ENCODE data around the gene CABLES2.

CABLES2 gene

DNA sequence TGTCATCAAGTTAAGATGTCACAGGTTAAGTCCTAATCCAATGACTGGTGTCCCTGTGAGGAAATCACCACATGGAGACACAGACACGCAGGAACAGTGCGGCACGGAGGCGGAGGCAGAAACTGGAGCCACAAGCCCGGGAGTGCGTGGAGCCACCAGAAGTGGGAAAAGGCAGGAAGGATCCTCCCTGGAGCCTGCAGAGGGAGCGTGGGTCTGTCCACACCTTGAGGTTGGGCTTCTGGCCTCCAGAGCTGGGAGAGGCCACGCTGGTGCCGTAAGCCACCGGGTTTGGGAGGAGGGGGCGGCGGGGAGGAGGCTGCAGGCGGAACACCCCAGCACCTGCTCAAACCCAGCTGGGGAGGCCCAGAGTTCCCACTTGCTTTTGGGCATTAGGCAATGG is 3.8 kb downstream of the CABLES2 start:
- DNase-seq, result no peak

DNA sequence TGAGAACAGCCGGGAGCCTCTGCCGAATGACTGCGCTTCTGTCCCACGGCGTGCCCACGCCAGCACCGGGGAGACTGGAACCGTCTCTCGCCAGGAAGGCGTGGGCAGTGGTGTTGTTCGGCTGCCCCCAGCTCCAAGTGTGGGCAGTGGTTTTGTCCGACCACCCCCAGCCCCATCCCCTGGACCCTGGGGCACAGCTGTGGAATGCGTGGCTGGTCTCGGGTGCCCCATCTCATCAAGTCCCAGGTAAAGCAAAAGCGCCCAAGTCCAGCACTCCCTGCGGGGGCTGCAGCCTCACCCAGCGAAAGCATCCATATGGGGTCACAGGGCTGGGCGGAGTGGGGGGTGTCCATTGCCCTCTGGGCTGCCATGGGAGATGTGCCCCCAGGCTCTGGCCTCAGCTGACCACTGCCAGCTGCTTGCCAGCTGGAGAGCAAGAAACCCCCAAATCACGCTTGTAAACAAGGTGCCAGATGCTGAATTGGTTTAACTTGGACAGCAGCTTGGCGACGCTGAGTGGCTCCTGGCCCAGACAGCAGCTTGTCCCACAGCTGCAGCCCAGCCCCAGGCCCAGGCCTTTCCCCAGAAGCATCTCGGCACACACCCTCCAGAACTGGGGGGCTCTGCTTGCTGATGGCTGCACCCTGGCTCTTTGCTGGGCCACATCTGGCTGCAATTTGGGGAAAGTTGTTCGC is 4.5 kb downstream of the CABLES2 start:
- DNase-seq, result no peak

DNA sequence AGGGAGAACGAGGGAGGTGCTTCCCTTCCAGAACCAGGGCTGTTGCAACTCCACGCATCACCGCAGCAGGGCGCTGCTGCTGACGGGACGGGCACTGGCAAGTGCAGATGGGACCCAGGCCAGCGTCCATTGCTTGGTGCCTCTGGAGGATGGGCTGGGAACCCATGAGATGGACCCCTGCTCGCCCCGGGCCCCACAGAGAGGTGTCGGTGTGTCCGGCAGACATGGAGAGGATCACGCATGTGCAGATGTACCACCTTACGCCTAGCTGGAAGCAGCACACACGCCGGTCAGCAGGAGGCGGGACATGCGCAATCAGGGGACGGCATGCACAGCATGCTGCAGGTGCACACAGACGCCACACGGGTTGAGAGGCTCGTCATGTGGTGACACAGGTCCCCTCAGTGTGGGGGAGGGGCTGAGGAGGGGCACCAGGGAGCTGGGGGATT is 5.7 kb downstream of the CABLES2 start:
- DNase-seq, result no peak

DNA sequence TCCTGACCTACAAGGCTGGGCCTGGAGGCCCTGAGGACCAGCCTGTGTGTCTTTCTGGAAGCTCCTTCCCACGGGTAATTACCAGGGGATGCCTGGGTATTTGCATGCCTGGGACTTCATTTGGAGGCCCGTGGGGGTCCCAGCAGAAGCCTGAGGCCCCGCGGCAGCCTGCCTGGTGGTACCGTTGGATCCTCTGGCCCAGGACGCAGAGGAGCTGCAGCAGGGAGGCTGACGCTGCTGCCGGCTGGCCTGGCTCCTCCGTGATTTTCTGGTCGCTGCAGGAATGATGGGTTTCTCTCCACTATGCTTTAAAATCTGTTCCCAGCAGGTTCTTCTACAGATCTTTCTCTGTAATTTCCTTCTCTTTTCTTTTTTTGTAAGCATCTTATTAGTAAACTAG is 6.5 kb downstream of the CABLES2 start:
- DNase-seq, result no peak

DNA sequence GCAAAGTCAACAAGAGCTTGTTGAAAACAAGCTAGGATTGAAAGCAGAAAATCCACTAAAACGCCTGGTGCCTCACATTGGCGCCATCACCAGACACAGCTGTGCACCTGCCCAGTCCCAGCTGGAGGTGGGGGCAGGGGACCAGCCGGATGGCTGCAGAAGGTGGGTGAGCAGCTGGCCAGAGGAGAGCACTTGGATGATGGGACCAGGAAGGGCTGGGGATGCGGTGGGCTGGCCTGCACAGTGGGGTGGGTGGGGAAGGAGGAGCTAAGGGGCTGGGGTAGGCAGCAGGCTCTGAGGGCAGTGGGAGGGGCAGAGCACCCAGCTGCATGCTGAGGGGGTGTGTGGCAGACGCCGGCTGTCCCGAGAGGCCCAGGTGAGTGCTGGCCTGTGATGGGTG is 7.1 kb downstream of the CABLES2 start:
- DNase-seq, result no peak

DNA sequence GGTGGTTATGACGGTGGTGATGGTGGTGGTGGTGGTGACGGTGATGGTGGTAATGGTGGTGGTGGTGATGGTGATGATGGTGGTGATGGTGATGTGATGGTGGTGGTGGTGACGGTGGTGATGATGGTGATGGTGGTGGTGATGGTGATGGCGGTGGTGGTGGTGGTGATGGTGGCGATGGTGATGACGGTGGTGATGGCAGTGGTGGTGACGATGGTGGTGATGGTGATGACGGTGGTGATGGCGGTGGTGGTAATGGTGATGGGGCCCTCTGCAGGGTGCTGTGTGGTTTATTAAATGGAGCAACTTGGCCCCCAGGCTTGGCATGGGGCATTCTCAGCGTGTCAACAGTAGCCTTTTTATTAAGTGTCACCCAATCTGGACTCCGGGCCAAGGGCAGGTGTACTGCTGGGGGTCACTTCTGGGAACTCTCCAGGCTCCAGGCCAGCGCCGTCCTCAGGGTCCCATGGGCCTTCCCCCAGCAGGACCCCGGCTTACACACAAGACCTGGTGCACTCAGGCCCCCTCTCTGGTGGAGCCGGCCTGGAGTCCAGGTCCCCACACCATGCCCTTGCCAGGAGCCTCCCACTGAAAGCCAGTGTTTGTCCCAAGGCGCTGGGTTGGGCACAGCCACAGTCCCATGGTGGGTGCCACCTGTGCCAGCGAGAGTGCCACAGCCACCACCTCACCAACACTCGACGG is 8.8 kb downstream of the CABLES2 start:
- DNase-seq, result no peak

DNA sequence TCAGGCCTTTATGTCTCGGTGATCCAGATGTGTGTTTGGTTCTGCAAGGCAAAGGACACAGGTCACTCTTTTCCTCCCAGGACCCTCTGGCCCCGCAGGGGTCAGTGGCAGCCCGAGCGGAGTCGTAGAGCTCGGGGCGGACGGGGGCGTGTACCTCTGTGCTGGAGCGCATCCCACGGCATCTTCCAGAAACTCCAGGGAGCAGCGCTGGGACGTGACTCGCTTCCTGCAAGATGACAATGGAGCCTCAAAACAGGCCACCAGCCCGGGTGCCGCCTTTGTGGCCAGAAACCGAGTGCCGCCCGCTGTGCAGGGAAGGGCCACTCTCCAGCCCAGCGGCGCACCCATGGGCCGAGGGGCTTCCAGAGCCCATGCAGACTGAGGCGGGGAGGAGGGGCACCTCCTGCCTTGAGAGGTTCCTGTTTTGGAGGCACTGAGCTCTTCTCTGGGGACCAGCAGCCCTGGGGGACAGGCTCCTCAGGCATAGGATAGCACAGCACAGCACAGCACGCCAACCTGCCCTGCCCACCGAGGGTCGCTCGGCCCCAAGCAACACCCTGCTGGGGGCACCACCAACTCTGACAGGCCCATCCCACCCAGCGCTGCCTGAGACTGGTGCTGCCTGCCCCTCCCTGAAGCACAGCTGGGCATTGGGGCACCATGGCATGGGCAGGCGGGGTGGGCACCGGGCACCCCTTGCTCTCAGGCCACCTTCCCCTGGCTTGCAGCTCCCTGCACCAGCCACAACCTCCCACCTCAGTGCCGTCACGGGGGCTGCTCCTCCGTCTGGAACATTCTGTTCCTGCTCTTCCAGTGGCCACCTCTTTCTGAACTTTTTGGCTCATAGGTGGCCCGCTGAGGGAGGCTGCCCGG is 10.5 kb downstream of the CABLES2 start:
- DNase-seq, result no peak

DNA sequence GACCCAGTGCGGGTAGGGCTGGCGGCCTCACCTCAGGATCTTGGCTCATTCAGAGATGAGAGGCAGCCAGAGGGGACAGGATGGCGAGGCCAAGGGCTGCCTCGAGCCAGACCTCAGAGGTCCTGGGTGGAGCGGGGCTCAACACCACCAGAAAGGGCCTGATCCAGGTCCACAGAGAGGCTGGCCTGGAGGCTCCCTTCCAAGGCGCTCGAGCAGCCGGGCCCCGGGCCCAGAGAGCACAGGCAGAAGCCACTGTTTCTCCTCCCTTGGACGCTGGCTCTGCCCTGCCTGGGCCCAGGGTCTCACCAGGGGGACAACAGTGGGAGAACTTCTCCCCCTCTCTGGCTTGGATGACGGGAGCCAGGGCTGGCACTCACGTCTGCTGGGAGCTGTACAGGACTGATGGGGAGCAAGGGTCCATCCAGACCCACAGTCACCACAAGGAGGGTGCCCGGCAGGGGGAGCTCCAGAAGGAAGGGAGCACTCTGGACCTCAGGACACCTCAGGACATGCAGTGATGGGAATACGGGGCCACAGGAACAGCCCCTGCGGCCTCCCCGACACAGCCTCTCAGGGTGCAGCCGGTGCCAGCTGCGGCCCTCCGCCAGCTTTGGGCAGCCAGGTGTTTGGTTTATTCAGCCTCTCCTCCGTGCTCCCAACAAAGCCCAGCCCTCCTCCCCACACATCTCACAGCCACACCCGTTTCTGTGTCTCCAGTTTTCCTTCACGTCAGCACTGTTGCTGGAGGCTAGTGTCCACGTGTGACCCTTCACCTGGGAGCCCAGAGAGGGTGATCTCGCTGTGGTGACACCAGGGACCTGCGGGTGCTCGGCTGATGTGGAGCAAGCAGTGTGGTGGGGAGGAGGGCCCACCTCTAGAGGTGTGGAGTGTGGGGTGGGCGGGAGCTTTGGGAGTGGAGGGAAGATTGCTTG is 11.5 kb downstream of the CABLES2 start:
- no peak for DNase-seq

DNA sequence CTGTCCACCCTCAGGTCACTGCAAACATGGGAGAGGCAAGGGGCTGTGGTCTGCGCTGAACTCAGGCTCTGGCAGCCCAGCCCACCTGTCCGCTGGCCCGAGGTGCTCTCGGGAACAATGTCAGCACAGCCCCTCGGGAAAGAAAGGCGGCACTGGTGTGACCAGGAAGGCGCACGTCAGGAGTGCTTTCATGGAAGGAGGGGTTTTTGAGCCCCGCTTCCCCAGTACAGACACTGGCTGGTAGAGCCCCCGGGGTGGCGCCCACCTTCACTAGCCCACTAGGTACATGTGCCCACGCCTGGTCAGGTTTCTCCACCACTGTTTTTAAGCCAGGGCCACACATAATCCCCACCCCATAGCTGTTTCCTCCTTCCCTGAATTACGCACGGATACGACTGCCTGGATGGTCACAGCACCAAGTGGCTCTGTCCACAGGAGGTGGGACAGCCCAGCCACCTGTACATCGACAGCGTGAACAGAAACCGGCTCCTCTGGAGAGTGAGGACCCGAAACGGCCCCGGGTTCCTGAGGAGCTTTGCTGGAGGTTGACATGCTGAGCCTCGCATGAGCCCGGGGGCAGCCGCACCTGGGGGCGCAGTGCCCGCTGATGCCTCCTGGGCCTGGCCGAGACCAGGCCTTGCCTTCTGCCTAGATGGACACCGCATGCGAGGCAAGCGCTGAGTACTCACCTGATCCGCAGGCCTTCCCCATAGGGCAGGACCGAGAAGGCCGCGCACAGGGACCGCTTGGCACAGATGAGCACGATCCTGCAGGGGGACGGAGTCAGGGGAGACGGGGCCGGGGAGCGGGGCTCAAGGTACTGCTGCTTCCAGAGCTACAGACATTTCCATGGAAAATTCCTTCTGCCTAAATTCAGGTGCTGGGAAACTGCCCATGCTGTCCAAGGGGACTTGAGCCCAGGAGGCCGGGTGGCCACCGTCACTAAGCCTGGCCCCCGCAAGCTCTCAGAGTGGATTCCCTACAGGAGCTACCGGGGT is 12.5 kb downstream of the CABLES2 start:
- no peak for DNase-seq

DNA sequence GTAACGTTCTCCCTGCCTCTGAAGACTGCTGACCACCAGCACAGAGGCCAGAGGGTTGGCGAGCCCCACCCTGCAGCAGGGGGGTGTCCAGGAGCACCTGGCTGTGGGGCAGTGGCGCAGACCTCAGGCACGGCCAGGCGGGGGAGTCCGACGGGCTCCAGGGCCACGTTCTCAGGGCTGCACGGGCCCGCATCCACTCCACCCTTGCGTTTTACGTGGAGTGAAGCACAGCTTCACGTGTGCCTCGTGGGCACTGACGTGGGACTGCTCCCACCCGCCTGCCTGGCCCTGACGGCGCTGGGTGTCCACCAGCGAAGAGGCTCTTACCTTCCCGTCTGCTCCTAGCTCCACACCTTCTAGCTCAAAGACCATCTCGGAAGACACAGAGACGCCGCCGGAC is 13.3 kb downstream of the CABLES2 start:
- no peak for DNase-seq

DNA sequence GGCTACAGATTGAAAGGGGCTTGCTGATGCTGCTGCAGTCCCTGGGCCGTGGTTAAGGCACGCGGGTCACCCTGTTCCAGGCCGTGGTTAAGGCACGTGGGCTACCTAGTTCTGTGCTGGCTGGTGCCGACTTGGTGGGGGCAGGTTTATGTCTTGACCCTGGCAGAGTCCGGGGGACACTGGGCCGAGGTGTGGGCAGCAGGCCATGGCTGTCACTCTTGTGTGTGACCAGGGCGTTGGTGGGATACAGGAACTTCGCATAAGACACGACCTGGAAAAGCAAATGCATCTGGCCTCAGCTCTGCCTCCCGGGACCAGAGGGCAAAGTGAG is 13.8 kb downstream of the CABLES2 start:
- no peak for DNase-seq

DNA sequence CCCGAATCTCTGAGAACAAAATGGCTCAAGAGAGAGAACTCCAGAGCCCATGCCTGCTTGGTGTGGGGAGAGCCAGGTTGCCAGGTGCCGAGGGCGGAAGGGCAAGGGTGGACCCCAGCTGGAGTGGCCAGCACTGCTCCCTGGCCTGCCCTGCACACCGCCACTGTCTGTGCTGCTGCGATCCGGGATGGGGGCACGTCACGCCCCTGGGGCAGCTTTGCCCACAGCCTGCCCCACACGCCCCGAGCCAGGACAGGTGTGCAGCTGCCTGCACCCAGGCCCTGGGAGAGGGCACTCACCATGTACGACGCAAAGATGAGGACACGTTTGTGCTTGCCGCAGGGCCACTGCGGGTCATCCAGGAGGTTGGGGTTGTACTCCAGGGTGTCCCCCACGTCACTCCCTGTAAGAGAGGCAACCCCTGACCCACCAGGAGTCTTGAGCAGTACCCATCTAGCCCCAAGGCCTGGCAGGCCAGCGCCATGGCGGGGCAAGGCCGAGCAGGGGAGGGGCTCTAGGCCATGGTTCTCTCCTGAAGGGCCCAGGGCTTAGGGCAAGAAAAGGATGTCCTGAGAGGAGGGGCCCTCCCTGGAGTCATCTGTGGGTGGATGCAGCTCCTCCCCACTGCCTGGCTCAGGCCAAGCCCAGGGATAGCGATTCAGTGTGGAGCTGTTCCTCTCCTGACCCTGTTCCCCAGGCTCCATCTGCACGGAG is 14.3 kb downstream of the CABLES2 start:
- no peak for DNase-seq

DNA sequence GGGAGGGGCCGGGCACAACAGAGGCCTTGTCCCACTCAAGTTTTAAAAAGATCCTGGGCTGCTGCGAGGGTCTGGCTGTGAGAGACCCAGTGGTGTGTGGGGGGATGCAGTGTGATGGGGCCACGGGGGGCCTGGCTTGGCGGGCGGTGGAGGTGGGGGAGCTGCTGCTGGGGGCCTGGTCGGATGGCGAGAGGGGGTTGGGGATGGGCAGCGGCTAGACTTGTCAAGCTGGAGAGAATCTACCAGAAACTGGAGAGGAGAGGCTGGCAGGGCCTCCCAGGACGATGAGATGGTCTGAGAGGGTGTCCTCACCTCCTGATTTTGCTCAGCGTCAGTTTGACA is 15.0 kb downstream of the CABLES2 start:
- no peak for DNase-seq

DNA sequence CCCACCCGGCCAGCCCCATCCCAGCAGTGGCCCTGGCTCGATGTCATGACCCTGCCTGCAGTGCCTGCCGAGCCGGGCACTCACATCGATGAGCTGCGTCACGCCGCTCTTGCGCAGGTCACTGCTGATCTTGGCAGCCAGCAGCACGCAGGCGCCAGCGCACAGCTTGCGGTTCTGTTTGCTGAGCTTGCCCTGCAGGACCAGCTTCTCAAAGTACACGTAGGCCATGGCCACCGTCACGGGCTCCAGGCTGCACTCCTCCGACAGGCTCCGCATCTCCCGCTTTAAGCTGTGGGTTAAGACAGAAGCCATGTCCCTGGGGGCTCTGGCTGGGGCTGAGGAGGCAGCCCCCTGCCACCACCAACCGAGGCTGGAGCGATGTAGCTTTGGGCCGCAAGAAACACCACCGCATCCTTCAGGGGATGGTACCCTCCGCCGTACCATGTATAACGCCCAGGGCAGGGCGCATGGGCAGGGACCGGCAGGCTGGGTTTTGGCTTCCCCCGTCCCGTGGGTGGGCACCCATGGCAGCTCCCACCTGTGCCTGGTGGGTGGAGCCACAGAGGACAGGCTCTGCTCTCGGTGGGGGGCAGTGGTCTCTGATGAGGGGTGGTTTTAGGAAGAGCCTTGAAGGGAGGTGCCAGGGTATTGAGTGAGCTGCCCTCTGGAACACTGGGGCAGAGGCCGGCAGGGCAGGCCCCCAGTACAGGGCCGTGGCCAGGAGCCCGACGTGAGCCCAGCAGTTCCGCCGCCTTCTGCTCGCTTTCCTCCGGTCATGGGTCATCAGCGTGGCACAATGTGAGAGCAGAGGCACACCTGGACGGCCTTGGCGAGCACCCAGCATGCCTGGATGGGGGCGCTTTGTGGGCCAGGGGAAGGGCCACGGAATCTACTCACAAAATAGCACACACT is 15.7 kb downstream of the CABLES2 start:
- DNase-seq, result no peak

DNA sequence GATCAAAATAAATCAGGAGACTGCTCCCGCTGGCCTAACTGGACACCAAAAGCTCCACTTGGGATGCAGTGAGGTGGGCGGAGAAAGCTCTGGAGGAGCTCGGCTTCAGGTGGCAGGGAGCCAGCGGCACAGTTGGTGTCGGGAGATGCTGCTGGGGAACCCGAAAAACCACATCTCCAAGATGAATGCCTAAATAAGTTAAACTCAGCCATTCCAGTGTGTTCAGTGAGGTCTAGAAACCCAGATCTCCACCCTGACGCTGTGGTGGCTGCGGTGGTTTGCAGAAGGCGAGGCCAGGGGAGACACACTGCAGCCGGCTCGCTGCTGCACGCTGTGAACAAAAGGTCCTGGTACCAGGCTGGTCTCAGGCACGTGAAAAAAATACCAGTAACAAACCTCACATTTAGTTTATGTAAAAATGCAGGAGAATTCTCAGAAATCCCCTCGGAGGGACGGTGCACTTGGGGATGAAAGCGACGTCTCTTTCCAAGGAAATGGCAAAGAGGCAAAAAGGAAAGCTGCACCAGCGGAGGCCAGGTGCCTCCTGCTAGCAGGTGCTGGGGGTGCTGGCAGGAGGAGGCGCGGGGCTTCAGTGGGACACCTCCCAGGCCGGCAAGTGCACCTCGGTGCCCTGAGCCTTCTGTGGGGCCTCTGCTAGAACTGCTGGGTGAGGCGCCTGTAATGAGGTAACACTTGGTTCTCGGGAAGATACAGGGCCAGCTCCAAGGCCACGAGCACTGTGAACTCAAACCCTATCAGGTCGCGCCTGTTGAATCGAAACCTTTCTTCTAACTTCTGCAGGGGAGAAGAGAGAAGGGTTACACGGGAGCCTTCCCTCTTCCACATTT is 16.5 kb downstream of the CABLES2 start:
- DNase-seq, result no peak

DNA sequence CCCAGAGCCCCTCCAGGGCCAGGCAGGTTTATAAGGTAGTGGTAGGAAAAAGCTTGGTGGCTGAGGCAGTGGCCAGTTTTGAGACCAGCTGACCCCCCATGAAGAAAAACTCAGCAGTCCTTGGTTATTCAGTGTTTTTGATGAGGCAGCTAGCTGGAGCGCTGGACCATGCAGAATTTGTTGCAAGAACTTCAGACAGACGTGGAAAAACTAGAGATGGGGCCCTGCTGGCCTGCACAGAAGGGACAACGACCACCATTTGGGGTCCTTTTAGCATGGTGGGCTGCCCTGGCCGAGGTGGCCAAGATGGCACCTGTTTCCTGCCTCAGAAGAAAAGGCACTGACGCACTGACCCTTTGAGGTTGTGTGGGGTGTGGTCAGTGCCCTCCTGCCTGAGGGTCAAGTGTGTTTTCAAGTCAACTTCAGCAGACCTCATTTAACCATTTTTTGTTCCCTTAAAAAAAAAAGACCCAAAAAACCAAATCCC is 17.4 kb downstream of the CABLES2 start:
- DNase-seq, result no peak

DNA sequence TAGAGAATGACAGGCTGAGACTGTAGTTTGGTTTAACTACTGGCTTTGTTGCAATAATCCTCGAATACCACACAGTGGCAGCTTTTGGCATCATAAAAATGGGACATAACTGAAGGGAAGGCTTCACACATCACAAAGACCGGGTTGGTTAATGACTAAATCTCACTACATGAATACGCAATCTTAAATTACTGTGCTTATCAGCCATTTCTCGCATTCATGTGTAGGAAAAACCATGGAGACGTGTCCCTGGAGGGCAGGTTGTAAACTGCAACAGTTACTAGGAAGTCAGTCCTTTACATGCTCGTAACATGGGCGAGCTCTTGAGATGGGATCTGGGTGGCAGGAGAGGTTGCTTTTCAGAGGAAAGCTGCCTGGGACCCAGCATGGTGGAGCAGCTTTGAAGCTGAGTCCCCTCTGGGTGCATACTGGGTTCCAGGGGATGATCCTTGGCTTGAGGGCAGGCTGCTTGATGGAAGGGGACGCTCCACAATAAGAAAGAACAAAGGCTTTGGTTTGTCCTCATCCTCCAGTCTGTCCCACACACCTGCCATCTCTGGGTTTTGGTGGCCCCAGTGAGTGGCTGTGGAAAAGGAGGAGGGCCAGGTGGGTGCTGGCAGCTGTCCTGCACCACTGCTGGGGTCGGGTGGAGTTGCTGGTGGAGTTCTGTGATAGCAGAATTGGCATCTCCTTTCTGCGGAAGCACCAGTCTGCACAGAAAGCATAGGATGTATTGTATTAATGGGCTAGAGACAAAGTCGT is 18.1 kb downstream of the CABLES2 start:
- DNase-seq, result no peak

All from GF-D8 (cell line).